GM19023 (cell line): ENCODE data around the gene PAXIP1.
A peak's percentile ranks its signal among the peaks of the same experiment; 100 is the strongest.
"Not testable (repeated sequence)": the region's sequence is repeated elsewhere in the genome, so short reads cannot be mapped to it uniquely, and the experiment has no call there.

Source experiments
- ATAC-seq: cut with Tn5 transposase; IDR thresholded peaks from one replicate; pipeline ENCODE4 v1.9.1; 2021; ENCODE audit warnings: mild to moderate bottlenecking, moderate library complexity; ENCODE audit not compliant: unreplicated experiment

The PAXIP1 gene

DNA sequence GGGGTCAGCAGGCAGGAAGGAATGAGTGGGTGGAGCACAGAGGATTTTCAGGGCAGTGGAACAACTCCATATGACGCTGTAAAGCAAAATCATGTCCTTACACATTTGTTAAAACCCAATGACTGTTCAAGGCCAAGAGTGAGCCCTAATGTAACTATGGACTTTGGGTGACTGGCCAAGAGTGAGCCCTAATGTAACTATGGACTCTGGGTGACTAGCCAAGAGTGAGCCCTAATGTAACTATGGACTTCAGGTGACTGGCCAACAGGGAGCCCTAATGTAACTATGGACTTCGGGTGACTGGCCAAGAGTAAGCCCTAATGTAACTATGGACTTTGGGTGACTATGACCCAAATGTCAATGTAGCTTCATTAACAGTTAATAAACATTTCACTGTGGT lies 52.0 kb downstream of the PAXIP1 start:
- no peak for ATAC-seq

DNA sequence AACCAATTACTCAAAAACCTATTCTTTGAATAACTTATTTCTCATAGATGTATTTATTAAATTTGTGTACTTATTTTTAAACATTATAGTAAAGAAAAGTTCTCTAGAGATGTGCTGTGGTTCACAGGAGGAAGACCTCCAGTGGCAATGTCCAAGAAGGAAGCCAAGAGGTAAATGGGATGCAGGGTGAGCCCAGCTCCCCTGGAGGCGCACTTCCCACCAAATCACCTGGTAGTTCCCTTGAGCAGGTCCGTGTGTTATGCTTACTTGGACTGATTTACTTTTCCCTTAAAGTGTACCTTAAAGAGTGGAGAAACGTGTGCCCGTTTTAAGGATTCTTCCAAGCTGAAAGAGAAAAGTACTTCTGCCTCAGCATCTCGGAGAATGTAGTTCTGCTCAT lies 55.3 kb downstream of the PAXIP1 start:
- no peak for ATAC-seq

DNA sequence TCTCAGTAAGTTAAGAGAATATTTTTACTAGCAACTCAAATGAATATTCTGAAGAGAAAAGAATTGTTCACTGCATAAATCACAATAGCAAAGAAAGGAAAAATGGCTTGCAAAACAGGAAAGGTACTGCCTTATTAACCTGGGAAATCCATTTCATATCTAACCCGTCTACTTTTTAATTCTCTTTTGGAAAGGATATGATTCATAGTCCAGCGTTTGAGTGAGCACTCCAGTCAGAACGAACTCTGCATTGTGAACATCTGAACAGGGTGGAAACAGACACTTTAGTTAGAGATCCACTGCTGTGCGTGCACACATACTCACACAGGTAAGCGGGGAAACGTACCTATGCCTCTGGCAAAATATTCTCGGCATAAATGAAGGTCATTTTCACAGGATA lies 56.8 kb downstream of the PAXIP1 start:
- no peak for ATAC-seq

DNA sequence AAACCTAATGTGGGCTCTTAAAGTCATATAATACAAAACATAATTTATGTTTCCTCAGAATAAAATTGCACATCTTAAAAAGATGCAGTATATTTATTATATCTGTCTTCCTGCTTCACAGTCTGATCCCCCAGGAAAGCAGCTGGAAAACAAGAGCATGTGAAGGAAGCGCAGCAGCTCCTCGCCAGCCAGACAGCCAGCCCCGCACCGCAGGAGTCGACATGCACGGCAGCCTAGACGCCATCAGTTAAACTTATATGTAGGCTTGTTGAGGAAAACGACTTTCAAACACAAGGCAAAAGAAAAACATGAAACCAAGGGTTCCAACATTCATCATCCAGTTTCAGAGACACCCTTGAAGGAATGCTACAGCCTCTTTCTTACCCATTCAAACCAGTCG lies 59.0 kb downstream of the PAXIP1 start:
- ATAC-seq = no peak

DNA sequence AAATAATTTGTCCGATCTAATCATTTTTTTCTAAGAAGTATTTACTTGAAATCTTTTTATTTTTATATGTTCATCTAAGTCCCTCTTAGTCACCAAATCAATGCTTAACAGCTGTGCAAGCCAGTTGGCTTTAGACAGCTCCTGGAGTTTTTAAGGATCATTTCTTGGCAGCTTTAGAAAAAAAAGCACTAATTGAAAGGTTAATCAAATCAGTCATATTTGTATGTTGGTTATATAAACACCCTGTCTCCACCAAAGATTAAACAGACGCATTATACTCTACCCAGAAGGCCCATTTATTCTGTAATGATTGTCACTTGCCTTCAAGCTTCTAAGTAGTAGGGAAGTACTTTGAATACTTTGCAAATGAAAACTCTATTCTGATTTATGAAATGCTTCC lies 60.2 kb downstream of the PAXIP1 start:
- ATAC-seq = no peak

DNA sequence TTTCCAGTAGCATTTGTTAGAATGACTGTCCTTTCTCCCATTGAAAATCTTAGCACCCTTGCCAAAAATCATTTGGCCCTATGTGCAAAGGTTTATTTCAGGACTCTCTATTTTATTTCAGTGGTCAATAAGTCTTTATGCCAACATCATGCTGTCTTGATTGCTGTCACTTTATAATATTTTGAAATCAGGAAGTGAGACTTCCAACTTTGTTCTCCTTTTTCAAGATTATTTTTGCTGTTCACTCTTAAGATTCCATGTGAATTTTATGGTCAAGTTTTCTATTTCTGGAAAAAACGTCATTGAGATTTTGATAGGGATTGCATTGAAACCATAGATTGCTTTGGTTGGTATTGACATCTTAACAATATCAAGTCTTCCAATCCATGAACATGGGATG lies 65.1 kb downstream of the PAXIP1 start:
- ATAC-seq = no peak

DNA sequence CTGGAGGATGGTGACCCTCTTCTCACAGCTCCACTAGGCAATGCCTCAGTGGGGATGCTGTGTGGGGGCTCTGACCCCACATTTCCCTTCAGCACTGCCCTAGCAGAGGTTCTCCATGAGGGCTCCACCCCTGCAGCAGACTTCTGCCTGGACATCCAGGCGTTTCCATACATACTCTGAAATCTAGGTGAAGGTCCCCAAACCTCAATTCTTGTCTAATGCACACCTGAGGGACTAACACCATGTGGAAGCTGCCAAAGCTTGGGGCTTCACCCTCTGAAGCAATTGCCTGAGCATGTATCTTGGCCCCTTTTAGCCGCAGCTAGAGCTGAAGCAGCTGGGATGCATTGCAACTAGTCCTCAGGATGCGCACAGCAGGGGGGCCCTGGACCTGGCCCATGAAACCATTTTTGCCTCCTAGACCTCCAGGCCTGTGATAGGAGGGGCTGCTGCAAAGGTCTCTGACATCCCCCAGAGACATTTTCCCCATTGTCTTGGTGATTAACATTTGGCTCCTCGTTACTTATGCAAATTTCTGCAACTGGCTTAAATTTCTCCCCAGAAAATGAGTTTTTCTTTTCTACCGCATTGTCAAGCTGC lies 68.5 kb downstream of the PAXIP1 start:
- ATAC-seq = not testable (repeated sequence)

DNA sequence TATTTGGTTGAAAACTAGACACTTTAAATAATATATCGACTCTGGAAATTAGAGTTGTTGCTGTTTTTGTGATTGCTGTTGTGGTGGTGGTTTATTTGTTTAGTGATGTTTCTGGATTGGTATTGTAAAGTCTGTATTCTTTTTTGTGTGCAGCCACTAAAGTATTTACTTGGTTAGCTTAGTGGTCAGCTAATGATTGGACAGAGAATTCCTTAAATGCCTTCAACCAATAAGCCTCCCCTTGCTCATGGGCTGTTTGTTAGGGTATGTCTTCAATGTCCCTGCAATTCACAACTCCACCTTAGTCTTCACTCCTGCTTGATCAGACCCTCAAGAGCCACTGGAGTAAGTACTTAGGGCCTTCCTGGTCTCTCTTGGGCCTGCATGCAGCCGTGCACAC lies 71.0 kb downstream of the PAXIP1 start:
- no peak for ATAC-seq

DNA sequence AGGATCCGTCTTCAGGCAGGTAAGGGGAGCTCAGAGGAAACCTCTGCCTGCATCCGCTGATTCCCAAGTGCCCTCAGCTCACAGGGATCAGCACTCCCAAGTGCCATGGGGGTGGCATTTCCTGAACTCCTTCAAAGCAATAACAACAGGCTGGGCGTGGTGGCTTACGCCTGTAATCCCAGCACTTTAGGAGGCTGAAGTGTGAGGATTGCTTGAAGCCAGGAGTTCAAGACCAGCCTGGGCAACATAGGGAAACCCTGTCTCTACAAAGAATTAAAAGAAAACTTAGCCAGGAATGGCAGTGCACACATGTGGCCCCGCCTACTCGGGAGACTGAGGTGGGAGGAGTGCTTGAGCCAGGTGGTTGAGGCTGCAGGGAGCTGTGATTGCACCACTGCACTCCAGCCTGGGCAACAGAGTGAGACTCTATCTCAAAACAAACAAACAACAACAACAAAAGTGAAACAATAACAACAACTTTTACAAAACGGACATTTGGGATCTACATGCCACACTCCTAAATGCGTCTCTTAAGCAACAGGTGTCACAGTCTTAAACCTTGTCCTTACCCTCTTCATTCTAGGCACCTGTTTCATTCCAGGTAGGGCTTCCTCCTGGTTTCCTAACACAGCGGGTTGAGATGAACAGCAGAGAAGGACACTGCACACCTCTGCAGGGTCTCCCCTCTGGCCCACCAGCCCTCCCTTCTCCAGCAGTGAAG lies 73.8 kb downstream of the PAXIP1 start:
- ATAC-seq = peak; percentile 7

DNA sequence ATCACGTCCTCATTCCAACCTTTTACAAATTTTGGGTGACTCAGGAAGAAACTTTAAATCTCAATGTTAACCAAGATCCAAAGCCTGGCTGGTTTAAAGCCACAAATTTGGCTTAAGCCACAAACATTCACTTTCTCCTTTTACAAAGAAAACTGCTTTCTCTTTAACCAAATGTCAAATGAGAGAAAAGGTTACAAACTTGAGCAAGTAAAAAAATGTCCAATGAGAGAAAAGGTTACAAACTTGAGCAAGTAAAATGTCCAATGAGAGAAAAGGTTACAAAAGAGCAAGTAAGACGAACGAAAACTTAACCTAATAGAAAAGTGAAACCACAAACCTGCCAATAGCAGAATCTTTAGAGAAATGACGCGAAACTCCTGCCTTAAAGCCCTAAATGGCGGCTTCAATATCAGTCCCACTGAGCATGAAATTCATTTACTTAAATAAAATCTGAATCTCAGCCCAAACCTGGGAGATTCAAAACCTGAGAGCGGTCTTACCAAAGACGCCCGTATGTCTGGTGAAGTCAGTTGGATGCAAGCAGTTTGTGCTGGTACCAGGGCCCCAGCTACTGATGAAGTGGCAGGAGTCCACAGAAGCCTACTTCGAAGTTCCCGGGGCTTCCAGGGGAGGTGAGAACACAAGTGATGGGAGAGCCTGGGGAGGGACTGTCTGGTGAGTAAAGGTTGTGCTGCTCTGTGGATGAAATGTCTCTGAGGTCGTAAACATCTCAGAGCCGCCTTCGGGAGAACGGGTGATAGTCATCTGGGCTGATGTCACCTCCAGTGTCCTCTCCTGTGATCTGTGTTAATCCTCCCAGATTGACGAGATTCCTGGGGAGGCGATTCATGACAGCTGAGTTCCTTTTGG lies 74.6 kb downstream of the PAXIP1 start:
- peak; percentile 77 for ATAC-seq

DNA sequence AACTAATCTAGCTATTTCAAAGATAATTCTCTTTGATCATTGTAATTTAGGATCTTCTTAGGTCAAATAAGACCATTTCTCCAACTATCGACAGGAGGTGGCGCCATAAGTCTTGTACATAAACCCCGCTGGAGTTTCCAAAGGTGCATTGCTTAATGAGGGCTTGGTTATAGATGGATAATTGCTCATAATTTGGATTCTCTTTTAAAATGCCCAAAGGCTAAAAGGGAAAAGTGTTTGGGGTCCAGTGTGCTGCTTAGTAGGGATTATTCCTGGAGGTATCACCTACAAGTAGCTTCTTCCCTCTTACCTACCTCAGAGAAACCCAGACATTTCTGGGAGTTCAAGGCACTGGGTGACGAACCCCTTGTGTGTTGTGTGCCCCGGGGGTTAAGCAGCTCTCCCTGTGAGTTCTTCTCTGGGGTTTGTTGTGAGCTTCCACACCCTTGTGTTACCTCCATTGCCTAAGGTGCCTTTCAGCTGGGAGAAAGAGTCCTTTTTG lies 75.2 kb downstream of the PAXIP1 start:
- peak; percentile 50 for ATAC-seq

DNA sequence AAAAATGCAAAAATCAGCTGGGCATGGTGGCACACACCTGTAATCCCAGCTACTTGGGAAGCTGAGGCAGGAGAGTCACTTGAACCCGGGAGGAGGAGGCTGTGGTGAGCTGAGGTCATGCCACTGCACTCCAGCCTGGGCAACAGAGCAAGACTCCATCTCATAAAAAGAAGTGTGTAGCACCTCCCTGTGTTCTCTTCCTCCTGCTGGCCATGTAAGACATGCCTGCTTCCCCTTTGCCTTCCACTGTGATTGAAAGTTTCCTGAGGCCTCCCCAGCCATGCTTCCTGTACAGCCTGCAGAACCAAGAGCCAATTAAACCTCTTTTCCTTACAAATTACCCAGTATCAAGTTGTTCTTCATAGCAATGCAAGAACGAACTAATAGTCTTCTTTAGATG lies 80.5 kb downstream of the PAXIP1 start:
- not testable (repeated sequence) for ATAC-seq

DNA sequence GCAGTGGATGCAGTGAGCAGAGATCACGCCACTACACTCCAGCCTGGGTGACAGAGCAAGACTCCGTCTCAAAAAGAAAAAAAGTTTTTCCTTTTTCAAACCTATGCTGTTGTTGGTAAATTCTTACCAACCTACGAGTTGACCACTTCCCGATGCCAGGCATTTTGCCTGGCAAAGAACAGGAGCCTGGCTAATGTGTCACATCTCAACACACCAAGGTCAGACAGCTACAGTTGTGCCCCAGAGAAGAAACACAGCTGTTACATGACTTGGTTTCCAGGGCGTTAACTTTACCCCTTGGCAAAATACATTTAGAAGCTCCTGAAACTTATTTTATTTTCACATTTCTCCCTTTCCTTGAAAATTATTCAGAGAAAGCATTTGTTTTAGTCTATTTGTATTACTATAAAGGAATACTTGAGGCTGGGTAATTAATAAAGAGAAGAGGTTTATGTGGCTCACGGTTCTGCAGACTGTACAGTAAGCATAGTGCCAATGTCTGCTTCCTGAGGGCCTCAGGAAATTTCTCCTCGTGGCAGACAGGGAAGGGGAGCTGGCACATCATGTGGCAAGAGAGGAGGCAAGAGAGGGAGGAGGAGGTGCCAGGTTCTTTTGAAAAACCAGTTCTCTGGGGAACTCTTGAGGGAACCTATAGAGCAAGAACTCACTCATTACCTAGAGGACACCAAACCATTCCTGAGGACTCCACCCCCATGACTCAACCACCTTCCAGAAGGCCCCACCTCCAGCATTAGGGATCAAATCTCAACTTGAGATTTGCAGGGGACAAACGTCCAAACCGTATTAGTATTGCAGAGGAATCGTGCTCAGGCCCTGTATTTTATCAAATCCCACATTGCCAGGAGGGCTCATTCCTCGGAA lies 83.3 kb downstream of the PAXIP1 start:
- no peak for ATAC-seq

DNA sequence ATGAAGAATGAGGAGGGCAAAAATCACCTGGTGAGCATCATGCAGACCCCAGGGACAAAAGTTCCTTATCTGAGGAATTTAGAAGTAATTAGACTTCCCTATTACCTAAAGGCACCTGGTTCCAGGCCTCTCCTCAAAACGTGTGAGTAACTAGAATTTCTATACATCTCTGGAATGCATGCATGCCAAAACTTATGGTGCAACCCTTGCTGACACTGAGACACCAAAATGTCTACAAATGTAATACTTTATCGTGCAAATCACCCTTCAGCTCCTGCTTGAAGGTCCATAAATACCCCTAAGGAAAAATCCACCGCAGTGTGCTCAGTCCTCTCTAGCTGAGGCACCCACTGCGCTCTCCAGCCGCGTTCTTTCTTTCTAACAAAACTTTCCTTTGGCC lies 84.2 kb downstream of the PAXIP1 start:
- no peak for ATAC-seq

DNA sequence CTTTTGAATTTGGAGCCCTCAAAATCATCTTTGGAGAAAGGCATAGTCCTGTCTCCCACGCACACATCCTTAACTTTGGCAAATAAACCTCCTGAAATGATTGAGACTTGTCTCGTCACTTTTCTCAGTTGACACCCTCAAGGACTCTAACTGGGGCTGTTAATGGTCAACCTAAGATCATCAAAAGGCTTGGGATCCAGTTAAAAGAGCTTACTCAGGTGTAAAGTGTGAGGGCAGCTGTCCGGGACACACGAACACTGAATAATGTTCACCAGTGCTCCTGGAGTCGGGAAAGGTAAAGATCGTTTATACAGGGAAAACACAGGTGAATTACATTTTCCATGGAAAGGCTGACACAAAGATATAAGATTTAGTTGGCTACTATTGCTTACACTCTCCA lies 84.7 kb downstream of the PAXIP1 start:
- no peak for ATAC-seq

DNA sequence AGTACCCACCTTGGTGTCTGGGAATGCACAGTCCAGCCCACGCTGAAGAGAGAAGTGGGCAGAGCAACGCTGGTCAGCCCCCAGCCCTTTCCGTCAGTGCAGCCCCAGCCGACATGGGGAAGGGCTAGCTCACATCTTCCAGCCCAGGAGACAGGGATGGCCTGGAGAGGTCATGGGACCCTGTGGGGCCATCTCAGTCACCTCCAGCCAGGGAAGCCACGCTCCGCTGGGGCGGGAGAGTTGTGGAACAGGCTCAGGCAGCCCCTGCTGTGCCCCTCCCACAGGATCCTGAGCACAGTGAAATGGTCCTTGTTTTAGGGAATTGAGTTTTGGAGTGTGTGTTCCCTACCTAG lies 85.1 kb downstream of the PAXIP1 start:
- ATAC-seq = no peak

DNA sequence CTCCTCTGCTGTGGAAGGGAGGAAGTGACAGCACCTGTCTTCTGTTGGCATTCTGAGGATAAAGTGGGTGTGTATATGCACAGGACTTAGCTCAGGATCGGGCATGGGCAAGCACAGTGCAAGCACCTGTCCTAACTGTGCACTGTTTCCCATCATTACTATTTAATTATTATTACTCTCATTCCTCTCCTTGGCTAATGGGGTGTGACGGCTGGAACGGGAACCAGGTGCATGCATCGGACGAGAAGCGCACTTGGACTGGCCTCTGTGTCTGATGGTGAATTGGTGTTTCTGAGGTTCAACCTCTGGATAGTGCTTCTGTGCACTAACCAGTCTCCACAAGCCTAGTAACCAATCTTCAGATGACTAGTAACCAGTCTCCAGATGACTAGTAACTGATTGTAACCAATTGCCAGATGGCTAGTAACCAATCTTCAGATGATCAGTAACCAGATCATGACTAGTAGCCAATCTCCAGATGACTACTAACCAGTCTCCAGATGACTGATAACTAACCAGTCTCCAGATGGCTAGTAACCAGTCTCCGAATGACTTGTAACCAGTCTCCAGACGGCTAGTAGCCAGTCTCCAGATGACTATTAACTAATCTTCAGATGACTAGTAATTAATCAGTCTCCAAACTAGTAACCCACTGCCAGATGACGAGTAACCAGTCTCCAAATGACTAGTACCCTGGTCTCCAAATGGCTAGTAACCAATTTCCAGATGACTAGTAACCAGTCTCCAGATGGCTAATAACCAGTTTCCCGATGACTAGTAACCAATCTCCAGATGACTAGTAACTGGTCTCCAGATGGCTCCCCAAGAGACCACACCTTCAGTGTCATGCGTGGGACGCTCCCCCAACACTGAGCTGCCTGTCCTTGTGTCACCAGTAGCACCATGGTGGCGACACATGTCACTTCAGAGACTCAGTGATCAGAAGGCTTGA lies 85.8 kb downstream of the PAXIP1 start:
- ATAC-seq = no peak

DNA sequence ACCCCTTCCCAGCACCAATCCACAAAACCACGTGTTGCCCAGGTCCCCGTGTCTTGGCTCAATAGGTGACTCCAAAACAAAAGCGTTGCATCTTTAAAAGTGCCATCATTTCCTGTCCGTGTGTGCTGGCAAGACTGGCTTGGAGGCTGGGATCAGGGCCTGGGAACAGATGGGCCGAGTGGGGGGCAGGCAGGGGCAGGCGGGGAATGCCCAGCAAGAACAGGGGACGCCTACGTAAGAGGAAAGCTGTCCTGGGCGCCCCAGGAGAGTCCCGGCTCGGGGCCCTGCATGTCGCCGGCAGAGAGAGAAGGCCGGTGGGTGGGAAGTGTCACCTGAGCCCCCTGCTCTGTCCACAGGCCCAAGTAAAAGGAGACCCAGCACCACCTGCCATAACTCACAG lies 86.5 kb downstream of the PAXIP1 start:
- ATAC-seq = no peak

DNA sequence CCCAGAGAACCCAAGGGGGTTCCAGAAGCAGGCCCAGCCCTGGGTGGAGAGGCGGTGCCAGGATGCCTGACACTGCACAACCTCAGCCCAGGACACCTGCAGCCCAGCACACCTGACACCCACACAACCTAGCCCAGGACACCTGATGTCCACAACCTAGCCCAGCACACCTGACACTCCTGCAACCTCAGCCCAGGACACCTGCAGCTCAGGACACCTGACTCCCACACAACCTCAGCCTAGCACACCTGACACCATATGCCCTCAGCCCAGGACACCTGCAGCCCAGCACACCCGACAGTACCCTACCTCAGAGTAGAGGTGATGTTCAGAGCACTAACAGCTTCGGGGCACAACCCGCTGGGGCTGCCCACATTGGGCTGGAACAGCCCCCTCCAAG lies 87.3 kb downstream of the PAXIP1 start:
- ATAC-seq = no peak

DNA sequence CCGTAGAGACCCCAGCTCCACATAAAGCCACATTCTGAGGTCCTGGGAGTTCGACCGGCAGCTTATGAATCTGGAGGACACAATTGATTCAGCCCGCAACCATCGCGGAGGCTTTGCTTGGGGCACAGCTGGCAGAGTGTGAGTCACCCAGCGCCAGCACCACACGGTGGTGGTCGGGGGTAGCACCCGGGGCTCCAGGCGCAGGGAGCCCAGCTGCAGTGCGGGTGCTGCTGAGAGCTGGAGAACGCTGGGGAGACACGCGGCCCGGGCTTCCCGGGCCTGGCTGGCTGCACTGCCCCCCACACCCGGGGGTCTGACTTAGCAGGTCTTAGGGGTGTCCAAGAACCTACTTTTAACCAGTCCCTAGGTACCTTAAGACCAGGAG lies 87.9 kb downstream of the PAXIP1 start:
- ATAC-seq = no peak
